SHP77 (cell line): ENCODE data around the gene WDR72.

Source experiments
- DNase-seq, 2 experiments: peaks; one replicate each; lab custom pipeline; 2025; lab: John Stamatoyannopoulos, UW

The WDR72 gene

DNA sequence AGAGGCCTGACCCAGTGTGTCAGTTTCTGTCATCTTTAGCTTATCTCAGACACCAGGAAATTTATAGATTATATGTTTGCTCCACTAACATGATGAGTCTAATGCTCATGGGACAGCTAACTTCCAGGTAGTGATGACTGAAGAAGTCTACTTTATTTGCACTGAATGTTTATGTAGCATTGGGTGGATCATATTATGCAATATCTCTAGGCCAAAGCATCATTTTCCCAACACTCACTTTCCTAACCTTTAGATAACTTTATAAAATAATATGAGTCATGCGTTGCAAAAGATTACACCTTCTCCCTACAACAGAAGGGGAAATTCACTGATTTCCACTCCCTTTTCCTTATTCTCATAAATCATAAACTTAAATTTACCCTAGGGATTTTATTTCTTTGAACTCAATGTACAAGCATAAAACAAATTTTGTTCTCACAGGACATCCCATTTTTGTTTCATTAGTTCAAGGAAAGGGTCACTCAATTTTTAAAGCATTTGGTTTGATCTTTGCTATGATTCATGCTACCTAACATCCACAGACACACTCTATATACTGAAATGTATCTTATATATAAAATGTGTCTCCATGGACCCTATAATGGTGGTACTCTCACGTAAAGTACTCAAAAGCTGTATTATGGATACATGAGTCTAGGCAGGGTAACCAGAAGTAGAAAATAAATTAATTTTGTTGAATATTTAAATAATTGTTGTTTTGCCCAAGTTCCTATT is 225.2 kb downstream of the WDR72 start:
- no peak for DNase-seq

DNA sequence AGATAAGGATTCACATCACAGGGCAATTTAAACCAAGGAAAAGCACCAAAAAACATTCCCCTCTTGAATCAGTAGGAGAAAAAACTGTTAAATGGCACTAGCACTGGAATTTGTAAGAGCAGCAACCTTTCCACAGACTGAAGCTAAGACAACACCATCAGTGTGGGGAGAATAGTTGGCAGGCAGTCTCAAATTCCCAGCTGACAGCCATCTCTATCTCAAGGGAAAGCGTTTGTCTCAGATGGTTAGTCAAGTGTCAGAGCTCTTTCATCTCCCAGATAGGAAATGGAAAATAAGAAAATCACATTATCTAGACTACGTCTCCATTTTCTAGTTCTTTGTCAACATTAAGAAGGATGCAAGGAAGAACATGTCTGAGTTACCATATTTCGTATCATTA is 228.7 kb downstream of the WDR72 start:
- DNase-seq, result no peak

DNA sequence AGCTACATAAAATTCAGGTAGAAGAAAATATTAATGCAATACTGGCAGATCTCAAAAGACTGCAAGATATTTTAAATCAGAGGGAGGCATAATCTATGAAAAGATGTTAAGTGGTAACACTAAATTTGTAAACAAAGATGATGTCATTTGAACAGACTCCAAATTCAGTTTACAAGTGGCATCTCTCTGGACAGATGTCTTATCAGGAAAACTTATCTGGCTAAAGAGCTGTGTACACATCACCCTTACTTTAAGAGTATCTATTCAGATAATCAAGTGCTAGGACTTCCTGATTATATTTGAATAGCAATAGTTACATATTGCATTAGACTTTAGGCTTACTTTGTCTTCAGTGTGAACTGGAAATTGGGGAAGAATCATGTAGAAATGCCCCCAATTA is 231.5 kb downstream of the WDR72 start:
- no peak for DNase-seq

DNA sequence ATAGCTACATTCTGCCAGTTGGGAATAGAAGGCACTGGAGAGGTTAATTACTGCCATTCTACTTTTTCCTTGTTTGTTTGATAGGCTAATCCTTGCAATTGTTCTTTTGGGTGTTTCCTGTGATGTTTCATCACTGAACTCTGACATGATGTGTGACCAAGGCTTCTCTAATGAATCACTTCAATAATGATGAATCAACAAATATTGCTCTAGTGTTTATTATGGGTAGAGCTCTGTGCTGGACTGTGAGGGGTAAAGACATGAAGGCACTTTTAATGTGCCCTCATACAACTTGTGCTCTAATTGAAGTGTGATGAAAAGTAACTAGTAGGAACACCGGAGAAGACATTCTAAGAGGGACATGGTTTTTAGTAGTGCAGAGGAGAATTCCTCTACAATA is 233.6 kb downstream of the WDR72 start:
- no peak for DNase-seq

DNA sequence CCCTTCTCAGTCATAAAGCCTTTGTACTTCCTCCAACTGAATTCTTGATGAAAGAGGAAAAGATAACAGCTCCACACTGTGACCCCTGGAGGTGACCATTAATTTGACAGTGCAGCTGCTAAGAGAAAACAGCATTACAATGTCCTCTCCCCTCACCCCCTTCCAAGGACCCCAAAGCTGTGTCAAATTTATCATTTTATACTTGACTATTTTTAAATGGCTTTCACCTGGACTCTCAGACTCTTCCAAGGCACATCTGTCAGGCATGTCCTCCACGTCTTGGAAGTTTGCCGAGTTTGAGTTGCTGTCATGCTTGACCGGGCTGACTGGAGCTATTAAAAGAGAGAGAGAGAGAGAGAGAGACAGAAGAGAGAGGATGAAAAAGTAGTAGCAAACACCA is 236.5 kb downstream of the WDR72 start:
- peak; percentile 69 to 70 for DNase-seq

DNA sequence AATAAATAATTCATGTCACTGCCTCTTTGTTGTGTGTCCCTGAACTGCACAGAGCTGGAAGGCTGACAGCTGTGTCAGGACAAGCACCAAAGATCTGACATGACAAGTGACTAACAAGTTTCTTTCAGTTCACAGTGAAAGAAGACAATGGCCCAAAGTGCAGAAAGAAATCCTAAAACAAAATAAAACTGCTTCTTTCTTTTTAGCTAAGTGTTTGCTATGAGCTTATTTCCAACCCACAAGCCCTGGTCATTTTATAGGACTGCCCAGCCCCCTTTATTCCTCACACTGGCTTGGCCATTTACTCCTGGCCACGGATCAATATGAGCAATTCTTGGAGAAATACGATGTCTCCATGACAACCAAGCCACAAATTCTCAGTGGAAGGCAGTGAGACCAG is 238.5 kb downstream of the WDR72 start:
- DNase-seq, result no peak

DNA sequence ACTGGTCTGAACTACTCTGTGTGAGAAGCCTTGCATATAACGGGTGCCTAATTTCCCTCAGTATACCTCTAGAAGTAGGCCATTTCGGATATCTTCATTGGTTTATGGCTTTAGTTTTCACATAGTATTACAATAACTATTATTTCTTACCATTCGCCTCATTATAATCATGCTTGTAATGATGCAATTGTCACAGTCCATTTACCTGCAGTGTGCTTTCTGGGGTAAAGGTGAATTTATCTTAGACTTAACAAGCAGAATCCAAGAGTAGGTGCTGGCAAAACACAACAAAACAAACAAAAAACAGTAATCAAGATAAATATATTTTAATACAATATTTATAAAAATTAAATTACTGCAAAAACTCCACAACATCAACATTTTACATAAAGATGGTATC is 246.0 kb downstream of the WDR72 start:
- DNase-seq, result no peak

DNA sequence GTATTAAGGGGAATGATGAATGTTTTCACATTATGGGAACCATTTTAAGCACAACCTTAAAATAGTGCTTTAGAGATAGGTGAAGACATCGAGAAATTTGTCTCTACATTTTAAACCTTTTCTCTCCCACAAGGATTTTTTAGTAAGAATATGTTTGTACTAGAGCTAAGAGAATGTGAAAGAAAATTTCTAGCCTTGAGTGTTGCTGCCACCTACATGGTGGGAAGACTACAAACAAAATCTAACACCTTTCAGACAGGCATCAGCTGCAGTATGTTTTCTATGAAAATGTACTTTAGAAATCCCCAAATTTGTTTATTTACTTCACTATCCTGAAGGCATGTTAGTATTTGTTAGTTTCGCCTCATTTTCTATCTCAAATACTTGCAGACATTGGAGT is 247.4 kb downstream of the WDR72 start:
- no peak for DNase-seq

DNA sequence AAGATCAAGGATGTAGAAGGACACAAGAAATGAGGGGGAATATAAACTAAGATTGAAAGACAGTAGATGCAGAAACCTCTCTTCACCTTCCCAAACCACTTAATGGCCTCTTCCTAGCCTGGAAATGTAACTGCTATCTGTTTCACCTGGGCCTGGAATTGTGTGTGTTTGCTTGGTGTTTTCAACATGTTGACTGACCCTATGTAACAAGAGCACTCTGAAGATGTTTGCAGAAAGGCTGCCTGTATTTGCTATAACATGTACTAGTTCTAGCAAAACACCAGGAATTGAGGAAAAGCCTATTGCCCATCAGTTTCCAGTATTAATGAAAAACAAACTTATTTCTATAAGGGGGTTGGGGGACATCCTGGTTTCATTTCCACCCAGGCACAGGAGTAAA is 248.3 kb downstream of the WDR72 start:
- no peak for DNase-seq

DNA sequence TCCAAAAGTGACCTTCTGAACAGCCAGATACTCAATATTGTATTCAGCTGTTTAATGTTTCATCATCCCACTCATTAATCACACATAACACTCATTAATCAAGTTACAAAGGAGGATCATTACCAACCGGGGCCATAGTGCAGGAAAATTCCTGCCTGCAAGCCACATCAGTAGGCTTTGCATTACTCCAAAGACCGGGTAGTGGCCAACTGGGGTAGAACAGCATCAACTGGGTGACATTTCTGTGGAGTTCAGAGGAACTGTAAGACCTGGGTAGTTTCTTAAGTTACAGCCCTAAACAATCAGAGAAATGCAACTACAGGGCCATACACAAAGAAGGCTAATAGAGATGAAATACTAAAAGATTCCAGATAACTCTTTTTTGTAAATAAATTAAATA is 253.1 kb downstream of the WDR72 start:
- DNase-seq, result no peak

DNA sequence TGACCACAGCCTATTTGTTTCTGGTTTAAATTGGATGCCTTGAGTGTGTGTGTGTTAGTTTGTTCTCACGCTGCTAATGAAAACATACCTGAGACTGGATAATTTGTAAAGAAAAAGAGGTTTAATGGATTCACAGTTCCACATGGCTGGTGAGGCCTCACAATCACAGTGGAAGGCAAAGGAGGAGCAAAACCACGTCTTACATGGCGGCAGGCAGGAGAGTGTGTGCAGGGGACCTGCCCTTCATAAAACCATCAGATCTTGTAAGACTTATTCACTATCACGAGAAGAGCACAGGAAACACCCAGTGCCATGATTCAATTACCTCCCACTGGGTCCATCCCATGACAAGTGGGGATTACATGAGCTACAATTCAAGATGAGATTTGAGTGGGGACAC is 260.5 kb downstream of the WDR72 start:
- DNase-seq, result no peak

DNA sequence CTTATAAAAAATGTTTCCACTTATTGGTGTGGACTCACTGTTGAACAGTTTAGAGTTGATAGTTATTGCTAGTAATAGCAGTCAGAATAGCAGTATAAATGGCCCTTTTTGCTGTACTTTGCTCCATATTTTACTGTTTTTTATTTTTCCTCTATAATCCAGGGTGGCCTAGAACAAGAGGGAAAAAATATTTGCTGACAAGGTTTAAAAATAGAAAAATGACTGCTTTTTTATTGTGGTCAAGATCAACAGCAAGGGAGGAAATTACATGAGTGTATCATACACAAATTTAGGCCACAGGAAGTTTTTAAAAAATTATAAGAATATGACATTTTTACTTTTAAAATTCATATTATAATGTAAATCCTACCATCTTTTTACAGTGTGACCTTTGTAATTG is 269.1 kb downstream of the WDR72 start:
- no peak for DNase-seq

DNA sequence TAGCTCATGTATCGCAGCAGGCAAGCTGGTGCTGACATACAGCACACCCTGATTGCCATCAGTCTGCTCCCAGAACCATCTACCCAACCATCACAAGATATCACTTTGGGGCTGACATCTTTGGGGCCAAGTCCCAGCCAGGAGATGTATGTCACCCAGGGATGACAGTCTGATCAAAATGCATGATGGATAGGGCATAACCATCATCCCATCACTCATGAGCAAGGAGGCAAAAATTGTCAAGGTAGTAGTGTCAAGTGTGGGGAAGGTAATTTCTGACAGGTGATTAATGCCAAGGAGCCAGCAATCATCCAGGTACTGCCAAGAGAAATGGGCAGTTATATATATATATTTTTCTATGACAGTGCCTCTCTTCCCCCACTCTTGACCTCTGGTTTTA is 277.4 kb downstream of the WDR72 start:
- no peak for DNase-seq

DNA sequence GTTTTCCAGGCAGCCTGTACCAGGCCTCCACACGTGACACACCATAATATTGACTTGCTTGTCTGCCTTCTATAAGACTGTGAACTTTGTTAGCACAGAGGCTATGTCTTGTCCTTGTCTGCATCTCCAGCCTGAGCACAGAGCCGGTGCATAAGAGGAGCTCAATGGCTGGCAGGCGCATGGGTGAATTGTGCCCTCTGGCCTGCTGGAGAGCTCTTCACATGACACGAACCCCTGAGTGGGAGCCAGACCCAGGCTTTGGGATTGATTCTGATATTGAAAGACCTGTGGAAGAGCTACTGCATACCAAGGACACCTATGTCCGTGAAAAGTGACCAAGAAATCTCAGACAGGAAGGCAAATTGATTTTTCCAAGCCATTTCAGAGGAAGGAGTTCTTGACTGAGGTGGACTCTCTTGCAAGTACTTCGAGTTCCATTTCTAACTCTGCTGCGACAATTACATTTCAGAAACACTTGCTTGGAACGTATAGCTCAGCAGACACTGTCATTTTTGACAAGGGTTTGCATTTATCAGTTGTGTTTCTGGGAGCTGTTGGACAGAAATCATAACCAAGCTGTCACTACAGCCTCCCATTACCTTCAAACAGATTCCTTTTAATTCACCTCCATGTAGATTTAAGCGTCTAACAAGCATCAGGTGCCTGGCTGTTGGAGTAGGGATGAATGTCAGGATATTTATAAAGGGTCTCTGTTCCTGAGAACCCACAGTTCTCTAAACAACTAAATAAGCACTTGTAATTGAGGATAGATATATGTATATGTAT is 281.3 kb downstream of the WDR72 start:
- DNase-seq, result no peak

DNA sequence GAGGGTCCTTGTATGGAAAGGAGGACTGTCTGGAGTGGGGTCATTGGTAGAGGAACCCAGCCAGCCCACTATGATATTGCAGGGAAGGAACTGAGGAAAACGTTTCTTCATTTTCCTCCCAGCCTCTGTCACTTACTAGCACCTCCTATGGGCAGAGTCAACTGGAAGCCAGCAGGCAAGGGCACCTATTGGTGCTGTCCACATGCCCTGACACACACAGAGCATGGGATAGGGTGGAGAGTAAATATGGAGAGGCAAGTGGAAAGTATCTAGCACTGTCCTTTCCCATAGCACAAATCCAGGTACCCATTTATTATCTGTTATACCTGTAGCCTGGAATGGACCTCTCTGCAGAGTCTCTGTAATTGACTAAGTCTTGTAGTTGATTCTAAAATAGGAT is 285.6 kb downstream of the WDR72 start:
- DNase-seq, result no peak

DNA sequence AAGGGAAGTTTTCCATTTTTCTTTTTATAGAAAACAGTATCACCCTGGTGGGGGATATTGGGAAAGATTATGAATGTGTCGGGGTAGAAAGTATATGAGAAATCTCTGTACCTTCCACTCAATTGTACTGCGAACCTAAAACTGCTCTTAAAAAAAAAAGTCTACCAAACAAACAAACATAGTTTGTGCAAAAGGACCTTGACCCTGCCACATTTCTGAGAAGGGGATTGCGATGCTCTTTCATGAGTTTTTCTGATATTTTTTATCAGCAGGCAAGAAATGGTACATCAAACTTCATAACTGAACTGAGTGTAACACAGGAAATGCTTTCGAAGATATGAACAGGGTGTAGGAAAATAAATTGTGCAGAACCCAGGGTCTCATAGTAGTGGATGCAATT is 286.0 kb downstream of the WDR72 start:
- DNase-seq, result no peak

DNA sequence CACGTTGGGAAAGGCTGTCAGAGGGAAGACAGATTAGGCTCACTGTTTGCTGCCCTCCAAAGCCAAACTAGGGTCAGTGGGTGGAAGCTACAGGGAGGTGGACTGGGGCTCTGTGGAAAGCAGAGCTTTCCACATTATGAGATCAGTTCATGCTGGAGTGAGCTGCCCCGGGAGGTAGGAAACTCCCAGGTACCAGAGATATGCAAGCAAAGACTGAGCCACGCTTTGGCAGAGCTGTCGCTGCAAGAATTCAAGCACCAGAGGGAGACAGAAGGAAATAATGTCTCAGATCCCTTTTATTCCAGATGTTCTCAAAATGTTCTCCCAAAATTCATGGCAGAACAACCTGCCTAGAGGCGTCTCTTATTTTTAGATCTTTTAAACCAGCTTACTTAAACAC is 286.6 kb downstream of the WDR72 start:
- no peak for DNase-seq

DNA sequence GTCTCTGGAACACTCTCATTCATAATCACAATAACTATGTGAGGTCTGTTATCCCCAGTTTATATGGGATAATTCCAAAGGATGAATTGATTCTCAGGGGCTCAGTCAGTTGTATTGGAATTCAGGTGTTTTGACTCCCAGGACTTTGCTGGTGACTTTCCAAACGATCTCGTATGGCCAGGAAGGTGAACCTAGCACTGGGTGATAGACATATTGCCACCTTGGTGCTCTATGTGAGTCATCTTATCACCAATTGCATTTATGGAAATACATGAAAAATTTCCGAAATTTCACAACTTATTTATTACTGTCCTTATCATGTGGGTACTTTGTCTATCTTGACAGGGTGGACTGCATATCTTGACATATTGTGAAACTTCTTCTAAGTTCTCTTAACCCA is 287.3 kb downstream of the WDR72 start:
- no peak for DNase-seq

DNA sequence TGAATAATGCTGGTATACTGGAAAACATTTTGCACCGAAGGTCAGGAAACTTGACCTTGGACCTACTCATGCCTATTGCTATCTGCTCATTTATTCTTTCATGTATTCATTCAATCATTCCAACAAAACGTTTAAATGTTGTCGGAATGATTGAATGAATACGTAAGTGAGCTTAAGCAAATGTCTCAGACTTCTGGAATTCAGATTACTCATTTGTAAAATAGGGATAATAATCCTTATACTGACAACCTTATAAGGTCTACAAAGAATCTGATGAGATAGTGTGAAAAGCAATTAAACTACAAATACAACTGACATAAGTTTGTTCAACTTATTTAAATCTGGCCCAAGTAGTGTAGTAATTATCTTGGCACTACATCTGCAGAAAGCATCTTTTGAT is 288.7 kb downstream of the WDR72 start:
- no peak for DNase-seq

DNA sequence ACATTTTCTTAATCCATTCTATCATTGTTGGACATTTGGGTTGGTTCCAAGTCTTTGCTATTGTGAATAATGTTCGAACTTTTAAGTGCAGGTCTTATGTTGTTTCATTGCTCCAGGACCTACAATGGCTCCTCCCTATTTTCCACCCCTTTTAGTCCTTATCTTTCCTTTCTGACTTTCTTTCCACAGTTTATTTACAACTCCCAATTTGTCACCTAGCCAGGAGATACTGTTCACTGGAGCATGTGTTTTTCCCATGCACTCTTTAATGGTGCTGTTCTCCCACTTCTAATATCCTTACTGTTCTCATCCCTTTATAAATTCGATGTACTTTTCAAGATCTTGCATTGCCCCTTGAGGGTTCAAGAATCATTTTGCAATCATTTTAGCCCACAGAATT is 290.0 kb downstream of the WDR72 start:
- no peak for DNase-seq
